Frontal cortex (tissue), 4 donors: ENCODE measurements around the gene LOXL1. TPM values are rescaled to one million over a fixed set of nuclear protein-coding genes. Genes with fewer than 3 reads are reported as not detected.
"Not testable (repeated sequence)": the region's sequence is repeated elsewhere in the genome, so short reads cannot be mapped to it uniquely, and the experiment has no call there.

Experiments used
- DNase-seq, 2 donors: peaks; one replicate each; pipeline ENCODE4 v3.0.0; 2012; ENCODE audit warnings: low spot score in 2 of 2
- FAIRE-seq: peaks from 2 replicates; lab custom pipeline; 2012; peaks lifted over from hg19 to GRCh38; lab: Jason Lieb, UNC
- total RNA-seq: library from RNA; depleted of rRNA; stranded (reverse); fragments of >200 nt; gene quantifications from one replicate; pipeline ENCODE4 v1.2.3, GENCODE V29; 2014
- donor health status: control.
- donor health status: control.
- donor health status: control.

Gene LOXL1
- total RNA-seq, 1 donor from 2014 or later, result 2.4 TPM

DNA sequence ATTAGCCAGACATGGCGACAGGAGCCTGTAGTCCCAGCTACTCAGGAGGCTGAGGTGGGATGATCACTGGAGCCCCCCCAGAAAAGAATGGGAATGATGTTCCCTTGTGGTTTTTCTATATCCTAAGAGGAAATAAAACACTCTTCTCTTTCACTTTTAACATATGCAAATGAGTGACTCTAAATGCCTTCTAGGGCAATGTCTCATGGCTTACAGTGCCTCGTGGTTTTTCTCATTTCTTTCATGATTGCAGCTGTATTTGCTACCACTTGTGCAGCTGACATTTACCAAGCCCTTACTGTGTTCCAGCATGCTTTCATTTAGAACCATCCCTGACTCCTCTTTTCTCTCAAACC lies 39.5 kb downstream of the LOXL1 start:
- DNase-seq (no peak), FAIRE-seq (no peak)

DNA sequence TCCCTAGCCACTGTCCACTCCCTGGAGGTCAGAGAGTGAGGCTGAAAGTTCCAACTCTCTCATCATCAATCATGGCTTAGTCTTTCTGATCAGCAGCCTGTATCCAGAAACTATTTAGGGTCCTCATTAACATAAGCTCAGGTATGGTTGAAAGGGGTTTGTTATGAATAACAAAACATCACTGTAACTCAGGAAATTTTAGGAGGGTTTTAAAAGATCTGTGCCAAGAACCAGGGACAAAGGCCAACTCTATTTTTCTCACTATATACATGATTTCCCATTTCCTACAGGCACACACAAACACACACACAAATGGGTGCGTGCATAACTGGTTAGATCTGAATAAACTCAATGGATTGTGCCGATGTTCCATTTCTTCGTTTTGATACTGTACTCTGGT lies 42.2 kb downstream of the LOXL1 start:
- DNase-seq (no peak), FAIRE-seq (no peak)

DNA sequence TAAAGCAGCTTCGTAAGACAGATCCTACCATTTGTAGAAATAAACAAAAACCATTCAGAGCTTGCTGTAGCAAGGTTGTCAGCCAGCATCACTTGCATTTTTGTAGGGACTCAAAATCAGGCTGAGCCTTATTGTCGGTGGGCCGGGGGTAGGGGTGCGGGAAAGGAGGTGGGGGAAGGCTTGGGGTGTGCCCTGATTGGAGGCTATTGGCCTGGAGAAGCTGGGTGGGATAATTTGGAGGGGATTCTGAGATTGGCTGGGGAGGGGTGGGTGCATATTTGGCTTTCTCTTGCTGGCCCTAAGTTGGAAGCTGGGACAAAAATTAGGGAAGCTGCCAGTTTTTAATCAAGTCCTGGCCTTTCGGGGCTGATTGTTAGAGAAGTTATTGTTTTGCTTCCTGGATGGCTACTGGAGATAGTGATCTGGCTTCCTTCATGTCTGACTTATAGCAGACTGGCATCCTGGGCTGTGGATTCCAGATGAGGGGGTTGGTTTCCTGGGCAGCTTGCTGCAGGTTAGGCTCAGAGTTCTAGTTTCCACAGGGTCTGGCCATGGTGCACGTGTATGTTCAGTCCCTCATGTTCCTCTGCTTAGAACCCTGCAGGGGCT lies 43.0 kb downstream of the LOXL1 start:
- no peak for DNase-seq
- FAIRE-seq, result no peak

DNA sequence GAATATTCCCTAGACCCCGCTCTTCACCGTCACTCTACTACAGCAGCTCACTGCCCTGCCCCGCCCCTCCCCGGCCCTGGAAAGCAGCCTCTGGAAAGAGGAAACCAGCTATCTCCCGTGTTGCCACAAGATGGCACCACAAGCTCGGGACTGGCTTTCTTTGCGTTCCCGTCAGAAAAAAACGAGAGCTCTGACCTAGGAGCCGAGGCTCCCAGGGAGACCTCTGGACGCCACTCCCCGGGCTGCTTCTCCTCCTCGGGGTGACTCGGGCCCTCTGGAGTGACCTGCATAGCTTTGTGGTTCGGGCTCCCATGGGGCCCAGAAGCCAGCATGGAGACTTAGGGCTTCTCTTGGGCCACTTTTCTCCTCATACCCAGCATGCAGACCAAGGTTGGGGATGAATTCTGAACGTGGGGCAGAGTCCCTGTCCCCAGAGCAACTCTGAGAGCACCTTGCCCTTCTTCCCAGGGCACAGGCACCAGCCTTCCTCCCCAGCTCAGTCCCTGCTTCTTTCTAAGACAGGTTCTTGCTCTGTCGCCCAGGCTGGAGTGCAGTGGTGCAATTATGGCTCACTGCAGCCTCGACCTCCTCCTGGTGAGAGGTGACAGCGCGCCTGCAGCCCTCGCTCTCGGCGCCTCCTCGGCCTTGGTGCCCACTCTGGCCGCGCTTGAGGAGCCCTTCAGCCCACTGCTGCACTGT lies 46.9 kb downstream of the LOXL1 start:
- FAIRE-seq (no peak), DNase-seq (peak; percentile 78 to 87)

DNA sequence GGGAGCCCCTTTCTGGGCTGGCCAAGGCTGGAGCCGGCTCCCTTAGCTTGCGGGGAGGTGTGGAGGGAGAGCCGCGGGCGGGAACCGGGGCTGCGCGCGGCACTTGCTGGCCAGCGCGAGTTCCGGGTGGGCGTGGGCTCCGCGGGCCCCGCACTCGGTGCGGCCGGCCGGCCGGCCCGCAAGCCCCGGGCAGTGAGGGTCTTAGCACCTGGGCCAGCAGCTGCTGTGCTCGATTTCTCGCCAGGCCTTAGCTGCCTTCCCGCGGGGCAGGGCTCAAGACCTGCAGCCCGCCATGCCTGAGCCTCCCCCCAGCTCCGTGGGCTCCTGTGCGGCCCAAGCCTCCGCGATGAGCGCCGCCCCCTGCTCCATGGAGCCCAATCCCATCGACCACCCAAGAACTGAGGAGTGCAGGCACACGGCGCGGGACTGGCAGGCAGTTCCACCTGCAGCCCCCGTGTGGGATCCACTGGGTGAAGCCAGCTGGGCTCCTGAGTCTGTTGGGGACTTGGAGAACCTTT lies 47.5 kb downstream of the LOXL1 start:
- DNase-seq, FAIRE-seq: not testable (repeated sequence)

DNA sequence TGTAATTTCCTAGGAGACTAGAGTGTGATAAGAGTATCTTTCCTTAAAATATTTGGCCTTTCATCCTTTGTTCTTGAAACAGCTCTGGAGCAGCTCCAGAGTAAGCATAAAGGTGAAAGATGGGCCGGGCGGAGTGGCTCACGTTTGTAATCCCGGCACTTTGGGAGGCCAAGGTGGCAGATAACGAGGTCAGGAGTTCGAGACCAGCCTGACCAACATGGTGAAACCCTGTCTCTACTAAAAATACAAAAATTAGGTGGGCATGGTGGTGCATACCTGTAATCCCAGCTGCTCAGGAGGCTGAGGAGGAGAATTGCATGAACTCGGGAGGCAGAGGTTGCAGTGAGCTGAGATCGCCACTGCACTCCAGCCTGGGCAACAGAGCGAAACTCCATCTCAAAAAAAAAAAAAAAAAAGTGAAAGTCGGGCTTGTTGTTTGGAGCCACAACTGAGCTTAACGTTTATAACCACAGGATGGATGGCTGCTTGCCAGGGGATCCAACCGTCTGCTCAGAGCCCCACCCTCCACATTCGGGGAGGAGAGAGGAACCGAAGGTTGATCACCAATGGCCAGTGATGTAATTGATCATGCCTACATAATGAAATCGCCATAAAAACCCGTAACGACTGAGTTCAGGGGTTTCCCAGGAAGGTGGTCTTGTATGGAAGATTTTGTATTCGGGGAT lies 49.3 kb downstream of the LOXL1 start:
- DNase-seq, FAIRE-seq: not testable (repeated sequence)

DNA sequence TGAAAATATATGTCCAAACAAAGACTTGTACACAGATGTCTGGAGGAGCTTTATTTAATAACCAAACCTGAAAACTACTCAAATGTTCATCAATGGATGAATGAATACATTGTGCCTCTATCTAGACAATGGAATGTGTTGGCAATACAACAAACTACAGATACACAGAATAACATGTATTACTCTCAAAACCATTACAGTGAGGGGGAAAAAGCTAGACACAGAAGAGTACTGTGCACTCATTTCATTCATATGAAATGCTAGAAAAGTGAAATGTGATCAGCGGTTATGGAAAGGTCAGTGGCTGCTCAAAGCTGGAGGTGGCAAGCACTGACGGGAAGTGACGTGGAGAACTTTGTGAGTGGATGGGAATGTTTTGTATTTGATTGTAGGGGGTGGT lies 52.6 kb downstream of the LOXL1 start:
- no peak for FAIRE-seq
- no peak for DNase-seq

DNA sequence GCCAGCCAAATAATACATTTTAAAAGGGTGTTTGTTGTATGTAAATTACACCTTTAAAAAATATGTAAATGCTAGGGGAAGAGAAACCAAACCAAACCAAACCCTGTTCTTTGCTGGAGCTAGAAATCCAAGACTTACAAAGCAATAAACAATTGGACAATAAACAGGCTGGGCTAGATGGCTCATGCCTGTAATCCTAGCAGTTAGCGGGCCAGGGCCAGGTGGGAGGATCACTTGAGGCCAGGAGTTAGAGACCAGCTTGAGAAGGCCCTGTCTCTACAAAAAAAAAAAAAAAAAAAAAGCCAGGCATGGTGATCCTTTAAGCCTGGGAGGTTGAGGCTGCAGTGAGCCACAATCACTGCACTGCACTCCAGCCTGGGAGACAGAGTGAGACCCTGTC lies 53.4 kb downstream of the LOXL1 start:
- DNase-seq (no peak), FAIRE-seq (no peak)

DNA sequence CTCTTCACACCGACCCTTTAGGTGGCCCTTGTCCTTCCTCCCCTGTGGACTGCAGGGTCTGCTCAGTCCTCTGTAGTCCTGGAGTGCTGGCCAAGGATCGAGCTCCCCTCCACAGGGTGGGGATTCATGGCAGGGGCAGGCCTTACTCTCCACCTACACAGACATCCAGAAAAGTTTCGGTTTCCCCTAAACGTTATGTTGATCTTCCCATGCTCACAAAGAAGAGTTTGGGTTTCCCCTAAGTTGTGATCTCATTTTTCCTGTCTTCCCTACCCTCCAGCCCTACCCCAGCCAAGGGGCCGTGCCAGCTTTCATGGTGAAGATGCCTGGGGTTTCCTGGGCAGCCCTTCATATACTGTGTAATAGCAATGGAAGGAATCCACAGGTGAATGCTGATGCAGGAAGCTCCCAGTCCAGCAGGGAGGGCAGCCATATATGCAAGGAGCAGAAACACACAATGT lies 55.5 kb downstream of the LOXL1 start:
- FAIRE-seq (no peak), DNase-seq (no peak)

DNA sequence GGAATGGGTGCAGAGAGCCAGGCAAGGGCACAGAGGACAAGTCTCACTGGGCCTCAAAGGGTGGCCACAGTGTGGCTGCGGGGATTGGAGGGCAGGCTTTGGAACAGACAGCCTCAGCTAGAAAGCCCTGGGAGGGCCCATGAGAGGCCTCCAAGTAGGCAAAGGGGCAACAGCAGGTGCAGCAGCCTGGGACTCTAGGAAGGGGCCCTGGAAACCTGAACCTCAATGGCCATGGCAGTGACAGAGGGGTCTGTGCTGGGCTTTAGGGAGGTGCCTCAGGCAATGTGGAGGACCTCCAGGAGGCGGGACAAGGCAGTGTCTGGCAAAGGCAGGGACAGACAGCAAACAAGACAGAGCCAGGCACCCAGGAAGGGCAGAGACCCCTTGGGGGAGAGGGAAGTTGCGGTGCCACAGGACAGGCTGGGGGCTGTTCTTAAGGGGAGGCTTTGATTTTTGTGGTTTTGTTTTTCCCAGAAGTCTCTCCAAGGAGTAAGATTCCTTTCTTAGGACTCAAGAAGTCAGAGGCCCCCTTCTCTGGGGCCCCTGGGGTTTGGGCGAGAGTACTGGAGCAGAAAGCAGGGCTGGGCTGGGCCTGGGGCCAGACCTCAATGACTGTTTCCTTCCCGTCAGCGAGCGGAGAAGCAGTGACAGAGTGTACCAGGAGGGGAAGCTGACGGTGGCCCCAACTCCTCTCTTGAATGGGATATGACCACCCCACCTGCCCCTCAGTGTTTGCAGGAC lies 56.1 kb downstream of the LOXL1 start:
- no peak for DNase-seq
- FAIRE-seq, result no peak

DNA sequence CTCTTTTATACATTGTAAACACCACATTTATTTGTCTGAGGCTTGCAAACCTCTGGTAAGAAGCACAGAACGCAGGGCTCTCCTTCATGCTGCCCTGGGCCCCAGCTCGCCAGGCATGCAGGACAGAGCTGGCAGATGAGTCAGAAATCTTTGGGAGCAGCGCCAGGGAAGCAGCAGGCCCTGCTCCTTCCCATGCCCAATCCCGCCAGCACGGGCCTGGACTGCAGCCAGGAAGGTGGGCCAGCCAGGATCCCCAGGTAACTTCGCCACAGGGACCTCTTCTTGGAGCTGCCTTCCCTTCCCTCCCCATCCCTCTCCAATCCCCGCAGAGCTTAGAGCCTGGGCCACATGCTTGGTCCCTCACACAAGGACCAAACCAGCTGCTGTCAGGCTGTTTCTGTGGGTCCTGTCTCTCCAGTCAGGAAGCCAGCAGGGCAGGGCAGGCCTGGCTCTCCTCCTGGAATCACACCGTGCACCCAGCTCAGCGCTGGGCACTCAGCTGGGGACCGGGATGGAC lies 57.0 kb downstream of the LOXL1 start:
- DNase-seq (no peak), FAIRE-seq (no peak)

DNA sequence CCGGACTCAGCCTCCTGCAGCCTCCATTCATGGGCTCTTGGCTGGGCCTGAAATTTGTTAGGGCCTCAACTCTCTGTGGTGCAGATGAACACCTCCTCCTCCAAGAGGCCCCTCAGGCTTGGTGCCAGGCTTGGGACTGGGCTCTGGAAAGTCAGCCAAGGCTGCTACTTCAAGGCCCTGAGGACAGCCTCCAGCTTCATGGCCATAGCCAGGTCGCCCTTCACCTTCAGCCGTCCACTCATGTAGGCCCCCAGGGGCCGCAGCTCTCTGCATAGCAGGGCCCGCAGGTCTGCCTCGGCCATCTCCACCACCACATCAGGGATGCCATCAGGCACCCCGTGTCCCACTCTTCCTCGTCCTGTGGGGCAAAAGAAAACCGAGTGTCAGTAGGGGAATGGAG lies 57.5 kb downstream of the LOXL1 start:
- DNase-seq (no peak), FAIRE-seq (no peak)

DNA sequence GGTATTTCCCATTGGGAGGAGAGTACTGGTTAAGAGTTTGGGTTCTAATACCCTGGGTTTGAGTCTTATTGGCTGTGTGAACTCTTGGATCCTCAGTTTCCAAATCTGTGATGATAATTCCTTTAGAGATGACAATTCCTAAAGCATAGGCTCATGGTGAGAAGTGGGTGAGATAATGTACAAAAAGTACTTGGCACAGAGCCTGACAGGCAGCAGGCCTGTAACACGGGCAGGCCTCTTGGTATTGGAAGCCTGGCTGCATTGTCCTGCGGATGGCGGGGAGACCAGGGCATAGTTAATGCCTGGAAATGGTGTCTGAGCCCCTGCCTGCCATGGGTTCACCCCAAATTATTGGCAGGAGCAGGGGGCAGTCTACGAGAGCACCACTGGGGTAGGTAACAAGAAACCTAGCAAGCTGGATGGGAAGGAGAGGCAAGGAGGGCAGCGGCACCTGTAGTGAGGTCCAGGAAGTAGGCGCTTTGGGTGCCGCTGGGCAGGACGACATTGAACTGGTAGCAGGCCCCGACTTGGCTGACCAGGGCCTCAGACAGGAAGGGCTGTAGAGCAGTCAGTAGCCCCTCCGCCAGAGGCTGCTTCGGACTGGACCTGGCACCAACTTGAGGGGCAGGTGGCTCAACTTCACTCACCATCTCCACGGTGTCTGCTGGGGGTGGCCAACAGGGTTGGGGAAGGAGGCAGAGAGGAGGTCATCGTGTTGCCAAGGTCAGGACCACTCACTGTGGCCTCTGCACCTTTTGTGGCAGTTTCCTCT lies 58.1 kb downstream of the LOXL1 start:
- no peak for DNase-seq
- no peak for FAIRE-seq

DNA sequence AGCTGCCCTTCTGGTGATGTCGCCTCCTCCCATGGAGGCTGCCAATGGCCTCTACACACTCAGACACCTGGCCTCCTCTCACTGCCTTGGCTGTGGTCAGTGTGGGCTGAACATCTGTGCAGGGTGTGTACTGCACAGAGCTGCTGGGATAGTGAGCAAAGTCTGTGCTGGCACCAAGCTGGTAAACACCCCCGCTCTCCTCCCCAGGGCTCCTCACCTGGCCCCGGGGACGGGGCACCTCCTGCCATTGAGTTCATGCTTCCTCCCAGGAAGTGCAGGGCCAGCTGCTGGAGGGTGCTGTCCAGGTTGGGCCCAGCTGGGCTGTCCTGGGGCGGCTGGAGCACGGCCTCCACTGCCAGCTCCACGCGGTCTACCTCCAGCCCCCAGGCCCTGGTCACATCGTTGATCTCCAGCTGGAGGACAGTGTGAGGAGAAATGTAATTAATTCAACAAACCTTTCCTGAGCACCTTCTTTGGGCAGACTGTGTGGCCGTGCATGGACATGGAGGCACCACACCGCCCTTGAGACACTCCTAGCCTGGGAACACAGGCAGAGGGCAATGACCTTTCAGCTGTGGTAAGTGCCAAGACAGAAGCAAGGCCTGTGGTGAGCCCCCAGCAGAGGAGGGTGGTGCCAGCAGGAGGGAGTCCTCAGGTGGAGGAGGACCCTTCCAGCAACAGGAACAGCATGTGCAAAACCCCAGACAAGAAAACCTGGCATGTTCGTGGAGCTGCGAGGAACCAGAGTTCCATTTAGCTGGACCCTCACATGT lies 59.0 kb downstream of the LOXL1 start:
- no peak for FAIRE-seq
- DNase-seq, result no peak

DNA sequence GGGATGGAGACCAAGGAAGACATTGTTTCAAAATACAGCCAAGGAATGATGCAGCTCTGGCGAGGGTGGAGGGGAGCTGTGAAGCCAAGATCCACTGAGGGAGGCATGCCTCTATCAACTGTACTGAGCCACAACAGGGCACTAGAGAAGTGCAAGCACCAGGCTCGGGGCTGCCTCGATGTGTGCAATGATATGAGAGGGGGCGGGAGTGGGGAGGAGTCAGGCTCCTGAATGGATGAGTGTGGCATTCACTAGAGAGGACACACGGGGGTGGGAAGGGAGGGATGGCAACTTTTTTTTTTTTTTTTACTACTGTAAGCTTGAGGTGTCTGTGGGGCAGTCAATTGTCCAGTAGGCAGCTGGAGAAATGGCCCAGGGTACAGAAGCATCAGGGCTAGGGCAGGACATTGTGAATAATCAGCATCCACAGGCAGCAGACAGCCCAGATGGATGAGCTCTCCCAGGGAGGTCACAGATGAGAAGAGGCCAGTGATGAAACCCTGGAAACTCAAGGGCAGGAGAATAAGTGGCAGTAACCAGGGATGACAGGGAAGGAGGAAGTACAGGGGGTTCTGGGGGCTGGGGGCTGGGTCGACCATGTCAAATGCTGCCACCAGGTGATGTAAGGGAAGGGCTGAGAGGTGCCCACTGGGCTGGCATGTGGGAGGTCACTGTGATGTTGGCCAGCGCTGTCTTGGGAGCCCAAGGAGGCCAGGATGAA lies 60.0 kb downstream of the LOXL1 start:
- FAIRE-seq (no peak), DNase-seq (no peak)

DNA sequence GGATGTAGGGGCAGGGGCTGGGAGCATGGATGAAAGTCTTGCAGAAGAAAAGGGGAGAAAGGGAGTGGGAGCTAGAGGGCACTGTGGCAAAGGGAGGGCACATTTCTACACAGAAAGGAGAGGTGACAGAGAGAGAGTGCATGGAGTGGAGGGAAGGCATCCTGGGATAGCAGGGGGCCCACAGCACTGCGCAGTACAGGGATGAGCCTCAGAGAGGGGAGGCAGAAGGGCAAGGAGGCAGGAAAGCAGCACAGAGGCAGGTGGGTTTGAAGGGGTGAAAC lies 60.5 kb downstream of the LOXL1 start:
- FAIRE-seq (no peak), DNase-seq (no peak)

DNA sequence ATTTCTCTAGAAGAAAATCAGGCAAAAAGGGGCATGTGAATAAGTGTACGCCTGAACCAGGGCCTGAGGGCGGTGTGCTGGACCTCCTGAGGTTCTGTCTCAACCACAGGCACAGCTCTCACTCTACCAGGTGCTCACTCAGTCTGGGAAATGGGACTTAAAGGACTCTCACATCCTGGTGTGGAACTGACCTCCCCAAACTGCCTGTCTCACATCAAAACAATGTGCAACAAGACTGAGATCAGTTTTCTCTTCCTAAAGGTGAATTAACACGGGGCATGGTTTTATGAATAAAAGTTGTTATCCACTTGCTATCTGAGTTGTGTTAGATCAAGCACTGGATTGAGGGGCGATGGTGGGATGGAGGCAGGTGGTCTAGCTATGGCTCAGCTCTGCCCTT lies 61.0 kb downstream of the LOXL1 start:
- FAIRE-seq, result no peak

DNA sequence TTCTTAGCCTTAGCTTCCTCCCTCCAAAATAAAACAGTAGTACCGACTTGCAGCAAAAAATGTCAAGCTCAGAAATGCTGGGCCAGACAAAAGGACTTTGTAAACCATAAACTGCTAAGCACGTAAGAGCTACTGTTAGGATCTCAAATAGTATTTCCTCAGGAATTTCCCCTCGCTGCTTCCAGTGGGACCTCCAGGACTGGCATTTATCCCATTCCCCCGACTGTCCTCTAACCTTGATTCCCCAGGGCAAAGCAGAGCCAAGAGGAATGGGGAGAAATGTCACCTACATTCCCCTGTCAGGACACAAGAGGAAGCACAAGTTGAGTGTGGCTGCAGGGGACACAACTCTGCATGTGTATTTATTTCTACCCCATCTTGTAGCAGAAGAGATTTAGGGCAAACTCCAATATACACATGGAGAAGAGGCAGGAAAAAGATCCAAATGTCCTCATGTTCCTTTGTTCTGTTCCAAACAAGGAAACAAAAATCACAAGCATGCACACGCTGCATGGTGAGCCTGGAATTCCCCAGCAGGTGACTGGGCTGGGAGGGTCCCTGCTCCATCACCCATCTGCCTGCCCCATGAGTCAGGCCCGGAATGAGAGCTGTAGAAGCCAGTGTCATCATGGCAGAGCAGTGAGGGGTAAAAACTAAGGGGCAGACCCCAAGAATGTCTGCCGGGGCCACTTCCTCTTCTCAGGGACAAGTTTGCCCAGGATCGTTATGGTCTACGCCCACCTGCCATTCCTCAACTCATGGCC lies 61.6 kb downstream of the LOXL1 start:
- DNase-seq (no peak), FAIRE-seq (no peak)

More for the DNA sequence above, 61.0 kb downstream of the LOXL1 start:
- DNase-seq, result no peak
